HG03342 (cell line): ENCODE measurements around the gene TWIST2.

Source experiments
- ATAC-seq: cut with Tn5 transposase; IDR thresholded peaks from one replicate; pipeline ENCODE4 v1.9.1; 2021; ENCODE audit warnings: mild to moderate bottlenecking, moderate library complexity; ENCODE audit not compliant: unreplicated experiment

Gene TWIST2

DNA sequence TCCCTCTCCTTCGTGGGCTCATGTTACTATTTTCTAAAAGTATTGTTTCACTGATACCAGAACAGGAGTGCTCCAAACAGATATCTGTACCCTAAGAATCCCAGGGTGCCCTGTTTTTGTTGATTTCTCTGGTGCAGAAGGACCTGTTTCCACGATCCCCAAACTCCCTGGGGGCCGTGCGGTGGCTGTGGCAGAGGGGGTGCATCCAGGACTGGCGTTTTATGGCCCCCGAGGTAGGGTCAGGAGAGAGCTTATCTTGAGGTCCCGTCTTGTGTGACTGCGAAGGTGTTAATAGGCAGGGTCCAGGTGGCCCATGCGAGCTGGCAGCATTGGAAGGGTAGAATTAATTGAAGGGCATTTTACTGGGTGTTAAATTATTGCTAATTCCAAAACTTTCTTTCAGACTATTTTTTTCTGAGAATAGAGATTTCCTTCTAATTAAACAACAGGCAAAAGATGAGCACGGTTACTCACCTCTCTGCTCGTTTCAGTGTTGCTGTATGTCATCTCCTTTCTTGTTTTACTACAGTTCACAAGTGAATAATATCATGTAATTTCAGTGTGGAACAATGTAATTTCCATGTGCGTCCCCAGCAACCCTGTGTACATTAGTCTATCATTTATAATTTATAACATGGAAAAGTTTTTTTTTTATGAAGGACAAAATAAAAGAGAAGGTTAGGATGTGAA is 8.2 kb downstream of the TWIST2 start:
- ATAC-seq = no peak

DNA sequence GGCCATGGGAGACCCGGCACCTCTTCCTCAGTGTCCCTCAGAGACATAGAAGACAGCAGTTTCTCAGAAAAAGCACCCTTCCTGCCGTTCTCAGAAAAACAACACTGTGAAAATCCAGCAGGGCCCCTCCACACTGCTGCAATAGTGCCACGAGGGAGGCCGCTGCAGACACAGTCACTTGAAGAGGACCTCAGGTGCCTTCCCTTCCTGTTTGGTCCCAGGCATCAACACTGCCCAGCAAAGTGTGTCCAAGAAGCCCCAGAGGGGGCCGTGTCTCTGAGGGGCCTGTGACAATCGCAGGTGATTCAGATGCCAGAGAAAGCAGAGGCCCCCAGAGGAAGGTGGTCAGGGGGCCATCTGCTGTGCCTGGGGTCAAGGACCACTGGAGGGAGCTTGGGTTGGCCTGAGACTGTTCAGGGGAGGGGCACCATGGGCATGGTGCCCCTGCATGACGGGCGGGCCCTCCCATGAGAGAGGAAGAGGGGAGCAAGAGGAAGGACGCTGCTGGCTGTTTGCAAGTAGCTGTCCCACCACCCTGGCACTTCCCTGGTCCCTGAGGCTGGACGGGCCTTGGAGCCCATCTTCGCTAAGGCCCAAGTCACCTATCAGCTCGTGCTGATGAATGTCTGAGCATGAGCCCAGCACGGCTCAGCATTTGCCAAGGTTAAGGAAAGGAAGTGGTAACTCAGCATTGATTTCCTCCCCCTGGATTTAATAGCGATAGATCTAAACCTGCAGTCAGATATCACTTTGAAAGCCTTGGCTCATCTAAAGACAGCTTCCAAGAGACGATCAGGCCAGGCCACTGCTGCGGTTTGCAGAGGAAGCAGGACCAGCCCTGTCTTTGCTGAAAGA is 9.1 kb downstream of the TWIST2 start:
- no peak for ATAC-seq

DNA sequence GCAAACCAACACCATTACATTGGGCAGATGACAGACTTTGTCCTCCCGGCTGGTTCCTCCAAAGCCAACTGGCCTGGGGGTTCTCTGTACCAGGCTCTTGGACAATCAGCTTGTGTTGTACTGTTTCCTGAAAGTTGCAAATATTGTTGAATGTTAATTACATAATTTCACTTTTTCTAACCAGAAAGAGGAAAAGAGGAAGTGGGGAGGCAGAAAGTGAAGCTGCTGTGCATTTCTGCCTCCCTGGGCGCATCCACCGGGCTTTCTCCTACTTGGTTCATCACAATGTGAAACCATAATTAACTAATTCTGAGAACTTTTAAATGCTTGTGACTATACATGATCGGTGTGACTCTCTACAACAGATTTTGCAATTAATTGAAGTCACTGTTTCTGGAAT is 10.1 kb downstream of the TWIST2 start:
- no peak for ATAC-seq

DNA sequence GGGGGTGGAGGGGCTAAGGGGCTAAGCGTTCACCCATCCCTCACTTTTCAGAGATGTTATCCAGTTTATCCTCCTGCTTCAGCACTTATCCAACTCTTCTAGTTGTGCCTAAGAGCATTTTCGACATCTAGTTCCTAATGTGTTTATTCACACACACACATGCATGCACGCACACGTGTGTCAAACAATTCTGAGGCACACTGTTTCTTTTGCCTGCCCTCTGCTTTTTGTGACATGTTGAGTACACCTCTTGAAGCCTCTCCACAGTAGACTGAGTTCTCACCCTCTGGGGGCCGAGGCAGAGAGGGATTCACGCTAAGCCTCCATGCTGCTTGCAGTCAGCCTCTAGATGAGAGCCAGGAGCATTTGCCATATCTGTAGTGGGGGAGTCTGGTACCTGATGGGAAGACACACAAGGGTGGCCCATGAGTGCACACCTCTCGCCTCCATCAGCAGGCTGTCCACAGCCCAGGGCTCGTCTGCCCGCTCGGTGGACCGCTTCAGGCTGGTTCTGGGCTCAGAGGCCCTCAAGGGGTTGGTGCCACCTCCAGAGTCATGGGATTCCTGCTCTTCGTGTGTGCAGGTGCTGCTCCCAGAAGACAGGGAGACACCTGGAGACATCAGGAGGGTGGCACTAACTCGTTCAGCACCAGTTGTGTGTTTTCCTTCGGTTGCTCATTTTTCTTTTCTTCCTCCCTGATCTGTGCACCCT is 11.9 kb downstream of the TWIST2 start:
- no peak for ATAC-seq

DNA sequence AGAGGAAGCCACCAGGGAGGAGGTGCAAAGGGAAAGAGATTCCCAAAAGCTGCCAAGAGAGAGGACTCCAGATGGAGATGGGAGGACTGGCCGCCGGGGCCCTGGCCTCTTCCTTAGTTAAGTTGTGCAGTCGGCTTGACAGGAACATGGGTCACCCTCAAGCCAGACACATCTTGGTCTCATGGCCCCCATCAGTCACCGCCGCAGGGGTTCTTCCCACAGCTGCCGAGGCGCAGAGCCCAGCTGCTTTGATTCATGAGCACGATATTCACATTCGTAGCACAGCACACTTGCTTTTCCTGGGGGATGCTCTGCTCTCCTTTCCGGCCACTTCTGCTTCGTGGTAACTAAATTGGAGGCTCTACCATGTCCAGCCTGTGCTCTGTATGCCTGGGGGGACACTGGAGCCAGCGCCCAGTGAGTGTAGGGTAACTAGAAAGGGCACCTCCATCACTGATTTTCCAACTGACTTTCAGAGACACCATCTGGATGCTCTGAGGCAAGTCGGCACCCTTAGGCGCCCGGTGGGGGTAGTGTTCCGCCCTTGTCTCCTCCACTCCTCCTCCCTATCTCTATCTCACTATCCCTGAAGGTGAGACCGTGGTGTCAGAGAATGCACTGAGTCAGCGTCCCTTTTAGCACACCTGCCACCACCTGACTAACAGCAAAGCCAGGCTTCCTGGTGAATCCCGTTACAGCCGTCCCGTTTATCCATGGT is 13.3 kb downstream of the TWIST2 start:
- ATAC-seq = no peak

DNA sequence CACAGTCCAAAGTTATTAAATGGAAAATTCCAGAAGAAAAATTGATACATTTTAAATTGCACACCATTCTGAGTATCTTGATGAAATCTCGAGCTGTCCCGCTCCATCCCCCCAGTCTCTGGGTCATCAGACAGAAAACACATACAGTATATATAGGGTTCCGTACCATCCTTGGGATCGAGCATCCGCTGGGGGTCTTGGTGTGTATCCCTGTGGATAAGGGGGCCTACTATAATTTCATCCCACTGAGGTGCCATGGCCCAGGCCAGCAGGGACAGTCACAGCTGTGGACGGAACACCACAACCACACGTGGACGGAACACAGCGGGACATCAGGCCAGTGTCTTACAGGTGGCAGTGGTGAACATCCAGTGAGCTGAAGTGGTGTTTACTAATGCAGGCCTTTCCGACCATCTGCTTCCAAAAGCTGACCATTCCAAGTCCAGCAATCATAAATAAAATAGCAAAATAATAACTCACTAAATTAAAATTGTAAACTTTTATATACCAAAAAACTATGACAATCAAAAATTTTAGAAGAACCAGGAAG is 14.0 kb downstream of the TWIST2 start:
- no peak for ATAC-seq

DNA sequence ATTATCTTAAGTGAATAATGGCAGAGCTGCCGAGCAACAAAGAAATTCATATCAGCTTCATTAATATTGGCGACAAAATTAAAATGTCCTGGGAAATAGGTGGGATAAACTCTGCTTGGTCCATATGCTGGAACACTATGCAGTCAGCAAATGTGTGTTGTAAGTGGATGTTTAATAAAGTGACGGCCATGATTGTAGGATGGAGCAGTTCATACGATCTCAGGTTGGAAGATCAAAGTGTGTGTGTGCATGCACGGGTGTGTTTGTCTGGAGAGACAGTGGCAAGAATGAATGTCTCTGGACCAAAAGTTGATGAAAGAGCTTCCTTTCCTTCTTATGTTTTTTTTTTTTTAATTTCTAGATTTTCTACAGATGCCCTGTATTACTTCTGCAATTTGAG is 14.8 kb downstream of the TWIST2 start:
- no peak for ATAC-seq

DNA sequence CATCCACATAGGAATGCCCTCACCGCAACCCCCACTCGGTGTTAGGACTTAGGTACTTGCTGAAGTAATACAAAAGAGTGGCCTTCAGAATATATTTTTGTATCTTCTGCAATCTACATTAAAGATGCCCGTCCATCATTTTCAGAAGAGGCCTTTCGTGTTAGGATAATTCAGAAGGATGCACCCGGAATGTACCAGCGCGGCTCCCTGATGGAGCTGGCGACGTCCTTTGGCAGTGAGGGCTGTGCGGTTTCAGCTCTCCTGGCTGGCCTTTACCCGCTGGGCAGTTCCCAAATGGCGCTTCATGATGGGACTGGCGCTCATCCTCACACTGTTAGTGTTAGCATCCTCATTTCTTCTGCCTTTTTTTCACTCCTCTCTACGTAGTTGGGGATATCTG is 15.3 kb downstream of the TWIST2 start:
- no peak for ATAC-seq

DNA sequence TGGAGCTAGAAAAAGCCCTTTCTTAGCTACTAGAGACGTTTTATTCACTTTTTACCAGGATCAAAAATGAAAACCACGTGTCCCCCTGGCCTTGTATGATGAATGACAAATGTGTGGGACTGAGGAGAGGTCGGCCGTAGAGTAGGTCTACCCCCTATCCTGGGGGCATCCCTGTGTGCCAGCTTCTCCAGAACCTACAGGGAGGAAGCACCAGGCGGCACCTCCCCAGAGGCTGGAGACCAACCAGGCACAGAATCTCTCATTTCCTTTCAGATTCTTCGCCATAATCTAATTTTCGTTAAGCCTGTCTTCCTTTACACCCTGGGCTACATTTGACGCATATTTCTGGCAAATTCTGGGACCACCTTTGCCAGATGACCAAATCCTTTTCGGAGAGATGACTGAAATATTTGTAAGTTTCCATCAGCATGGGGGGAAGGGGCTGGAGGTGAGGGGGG is 15.9 kb downstream of the TWIST2 start:
- no peak for ATAC-seq

DNA sequence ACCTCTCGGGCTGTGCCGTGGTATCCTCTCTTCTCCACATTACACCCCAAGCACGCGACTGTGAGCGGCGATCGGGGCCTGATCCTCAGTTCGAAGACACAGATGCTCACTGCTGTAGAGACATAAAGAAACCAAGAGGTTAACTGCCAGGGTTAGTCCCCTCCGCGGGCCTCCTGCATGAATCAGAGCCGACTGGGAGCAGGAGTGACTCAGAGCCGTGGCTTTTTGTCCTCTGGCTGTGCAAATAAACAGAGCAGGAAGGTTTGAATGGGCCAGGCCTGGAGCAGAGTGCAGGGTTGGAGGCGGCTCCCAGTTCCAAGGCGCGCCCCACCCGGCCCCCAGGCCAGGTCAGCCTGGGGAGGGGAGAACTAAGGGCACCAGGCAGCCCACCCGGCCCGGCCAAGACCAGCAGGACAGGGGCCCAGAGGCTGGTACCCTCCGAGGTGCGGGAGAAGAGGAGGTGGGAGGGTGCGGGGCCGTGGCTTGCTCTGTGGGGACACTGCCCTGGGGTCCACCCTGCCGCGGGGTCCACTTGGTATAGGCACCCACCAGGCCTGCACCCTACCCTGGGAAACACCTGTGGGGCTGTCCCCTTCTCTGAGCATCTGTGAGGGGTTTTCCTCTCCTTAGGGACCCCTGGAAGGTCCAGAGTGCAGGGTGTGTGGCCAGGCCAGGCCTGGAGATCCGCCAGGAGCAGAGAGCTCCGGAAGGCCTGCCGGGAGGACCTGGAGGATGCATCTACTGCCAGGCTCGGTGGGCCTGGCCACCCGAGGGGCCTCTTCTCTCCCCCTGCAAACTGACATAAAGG is 16.5 kb downstream of the TWIST2 start:
- no peak for ATAC-seq

DNA sequence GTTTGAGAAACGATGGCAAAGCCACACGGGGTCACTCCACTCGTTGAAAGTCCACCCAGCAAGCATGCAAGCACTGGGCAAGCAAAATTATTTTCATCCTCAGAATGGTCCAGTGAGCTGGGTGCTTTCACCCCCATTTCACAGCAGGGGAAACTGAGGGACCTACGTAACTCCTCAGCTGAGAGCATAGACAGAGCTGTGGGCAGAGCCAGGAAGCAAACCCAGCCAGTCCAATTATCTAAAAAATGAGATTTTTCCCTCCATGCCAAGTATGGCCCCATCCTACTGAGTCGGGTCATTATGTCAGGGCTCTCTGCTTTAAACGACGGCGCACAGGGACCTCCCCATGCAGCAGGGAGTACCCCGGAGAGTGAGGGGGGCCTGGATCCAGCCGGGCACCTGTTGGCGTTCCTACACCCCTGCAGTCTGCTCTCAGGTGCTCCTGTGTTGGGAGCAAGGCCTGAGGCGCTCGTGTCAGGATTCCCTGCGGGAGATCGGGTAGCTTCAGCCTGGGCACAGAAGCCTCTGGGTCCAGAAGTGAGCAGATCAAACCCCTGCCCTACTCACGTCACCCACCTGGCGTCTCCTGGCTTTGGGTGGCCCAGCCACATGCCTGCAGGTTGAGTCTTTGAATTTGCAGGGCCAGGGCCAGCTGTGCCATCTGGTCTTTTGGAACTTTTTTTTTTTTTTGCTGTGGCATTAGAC is 17.3 kb downstream of the TWIST2 start:
- no peak for ATAC-seq

DNA sequence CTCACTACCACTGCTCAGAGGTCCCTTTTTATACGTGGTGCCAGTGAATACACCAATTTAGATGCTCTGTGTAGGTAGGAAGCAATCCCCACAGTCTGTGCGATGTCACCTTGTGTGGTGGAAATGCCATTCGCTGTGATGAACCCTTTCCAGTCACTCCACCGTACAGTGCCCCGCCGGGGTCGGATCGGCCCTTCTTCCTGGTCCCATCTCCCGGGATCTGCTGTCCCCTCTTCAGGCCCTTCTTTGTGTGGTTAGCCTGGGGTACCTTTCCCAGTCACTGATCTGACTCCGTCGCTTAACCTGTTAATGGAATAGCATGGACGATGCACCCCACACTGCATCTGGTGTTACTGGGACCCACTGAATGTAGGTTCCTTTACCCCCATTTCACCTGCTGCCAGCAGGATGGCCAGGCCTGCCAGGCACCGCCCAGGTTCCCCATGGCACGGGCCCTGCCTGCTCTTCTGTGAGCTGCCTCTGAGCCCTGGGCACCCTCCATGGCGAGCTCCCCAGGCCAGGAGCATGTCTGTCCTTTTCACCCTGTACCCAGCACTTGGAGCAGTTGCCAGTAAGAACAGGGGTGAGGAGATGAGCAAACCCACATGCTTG is 18.0 kb downstream of the TWIST2 start:
- ATAC-seq = no peak

DNA sequence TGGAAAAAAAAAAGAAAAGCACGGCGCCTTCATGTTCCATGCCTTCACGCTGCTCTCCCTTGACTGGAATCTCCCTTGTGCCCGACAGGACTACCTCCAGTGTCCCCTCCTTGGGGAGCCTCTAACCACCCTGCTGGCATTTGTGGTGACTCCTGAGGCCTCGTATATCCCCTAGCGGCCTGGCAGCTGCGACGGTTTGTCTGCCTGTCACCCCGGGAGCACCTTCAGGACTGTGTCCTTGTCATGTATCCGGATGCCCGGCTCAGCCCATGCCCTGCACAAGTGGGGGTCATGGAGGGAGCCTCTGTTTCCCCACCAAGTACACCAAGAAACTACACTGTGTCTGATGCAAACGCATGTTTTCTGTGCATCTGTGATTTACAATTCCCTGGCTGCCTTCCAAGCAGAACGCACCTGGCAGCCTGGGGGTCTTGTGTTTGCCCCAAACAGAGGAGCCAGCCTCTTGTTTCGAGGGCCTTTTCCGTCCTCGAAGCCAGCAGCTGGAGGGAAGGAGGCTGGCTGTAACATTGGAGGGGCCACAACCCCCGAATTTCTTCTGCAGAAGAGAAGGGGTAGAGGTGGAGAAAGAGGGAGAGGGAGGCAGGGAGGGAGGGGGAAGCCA is 18.9 kb downstream of the TWIST2 start:
- ATAC-seq = no peak

DNA sequence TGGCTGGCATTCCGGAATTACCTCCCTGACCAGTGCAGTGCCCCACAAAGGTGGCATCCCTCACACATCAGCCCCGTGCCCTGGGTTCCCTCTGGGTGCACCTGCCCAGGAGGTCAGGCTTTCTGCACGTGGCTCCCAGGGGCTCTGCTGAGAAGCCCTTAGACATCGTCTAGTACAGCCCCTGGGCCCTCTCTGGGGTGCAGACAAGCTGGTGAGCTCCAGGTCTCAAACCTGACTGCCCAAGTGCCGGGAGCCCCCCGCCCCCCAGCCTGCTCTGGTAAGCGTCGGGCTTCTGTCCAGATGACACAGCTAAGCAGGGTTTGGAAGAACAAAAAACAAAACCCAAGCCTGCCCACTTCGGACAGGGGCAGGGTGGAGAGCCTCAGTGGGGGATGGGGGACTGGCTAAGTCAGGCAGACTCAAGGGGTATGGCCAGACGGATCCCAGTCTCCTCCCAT is 20.2 kb downstream of the TWIST2 start:
- ATAC-seq = no peak

DNA sequence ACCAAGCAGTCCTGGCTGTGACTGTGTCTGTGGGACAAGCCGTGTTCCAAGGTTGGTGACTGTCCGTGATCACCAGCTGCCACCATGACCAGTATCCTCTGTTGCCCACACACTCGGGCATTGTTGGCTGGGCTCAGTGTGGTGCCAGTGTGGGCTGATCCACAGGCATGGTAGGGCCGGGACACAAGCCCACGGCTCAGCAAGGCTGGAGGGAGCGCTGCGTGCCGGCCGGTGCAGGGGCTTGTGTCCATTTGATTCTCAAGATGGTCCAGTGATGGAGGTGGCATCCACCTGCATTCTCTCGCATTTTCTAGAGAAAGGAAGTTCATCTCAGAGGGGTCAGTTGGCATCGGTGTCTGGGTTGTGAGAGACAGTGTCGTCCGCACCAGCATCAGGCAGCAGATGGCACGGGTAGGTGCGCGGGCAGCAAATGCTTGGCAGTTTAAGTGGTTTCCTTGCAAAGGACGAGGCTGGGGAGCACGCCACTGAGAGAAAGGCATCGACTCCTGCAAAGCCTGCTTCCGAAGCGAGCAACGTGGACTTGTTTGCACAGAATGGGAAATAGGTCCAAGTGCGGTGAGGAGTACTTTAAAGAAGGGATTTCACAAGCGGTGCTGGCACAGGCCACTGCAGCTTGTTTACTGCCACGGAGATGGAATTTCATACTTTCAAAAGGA is 20.9 kb downstream of the TWIST2 start:
- ATAC-seq = no peak

DNA sequence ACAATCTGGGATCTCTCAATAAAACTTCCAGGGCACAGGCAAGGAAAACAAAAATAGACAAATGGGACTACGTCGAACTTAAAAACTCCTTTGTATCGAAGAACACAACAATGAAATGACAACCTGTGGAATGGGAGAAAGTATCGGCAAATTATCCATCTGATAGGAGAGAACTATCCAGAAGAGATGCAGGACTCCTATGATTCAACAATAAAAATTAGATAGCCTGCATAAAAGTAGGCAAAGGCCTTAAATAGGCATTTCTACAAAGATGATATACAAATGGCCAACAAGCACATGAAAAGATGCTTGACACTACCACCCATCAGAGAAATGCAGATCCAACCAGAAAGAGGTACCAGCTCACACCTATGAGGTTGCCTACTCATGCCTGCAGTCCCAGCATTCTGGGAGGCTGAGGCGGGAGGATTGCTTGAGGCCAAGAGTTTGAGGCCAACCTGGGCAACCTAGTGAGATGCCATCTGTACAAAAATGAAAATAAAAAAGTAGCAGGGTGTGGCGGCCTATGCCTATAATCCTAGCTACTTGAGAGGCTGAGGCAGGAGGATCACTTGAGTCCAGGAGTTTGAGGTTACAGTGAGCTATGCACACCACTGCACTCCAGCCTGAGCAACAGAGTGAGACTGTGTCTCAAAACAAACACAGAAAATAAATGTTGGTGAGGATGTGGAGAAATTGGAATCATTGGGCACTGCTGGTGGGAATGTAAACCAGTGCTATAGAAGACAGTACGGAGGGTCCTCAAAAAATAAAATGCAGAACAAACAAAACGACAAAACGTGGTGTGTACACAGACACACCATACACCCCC is 21.6 kb downstream of the TWIST2 start:
- no peak for ATAC-seq

DNA sequence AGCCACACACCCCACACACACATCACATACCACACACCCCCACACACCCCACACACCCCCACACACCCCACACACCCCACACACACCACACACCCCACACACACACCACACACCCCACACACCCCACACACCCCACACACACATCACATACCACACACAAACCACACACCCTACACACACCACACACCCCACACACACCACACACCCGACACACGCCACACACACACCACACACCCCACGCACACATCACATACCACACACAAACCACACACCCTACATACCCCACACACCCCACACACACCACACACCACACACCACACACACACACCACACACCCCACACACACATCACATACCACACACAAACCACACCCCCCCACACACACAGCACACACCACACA is 22.4 kb downstream of the TWIST2 start:
- ATAC-seq = no peak
